ENCODE results near the gene IRF7.

The IRF7 gene

GRCh38 chr11:640021-640706 is 24.4 kb upstream of the IRF7 start:
- DNase-seq, result peak; percentile 33

GRCh38 chr11:639332-639955 is 23.7 kb upstream of the IRF7 start:
- DNase-seq, result no peak

- no peak for DNase-seq
These were observed 23.0 kb upstream of the IRF7 start for GRCh38 chr11:638631-639331.

GRCh38 chr11:637593-638521 is 22.1 kb upstream of the IRF7 start:
- no peak for DNase-seq

- no peak for DNase-seq
These were observed 21.5 kb upstream of the IRF7 start for GRCh38 chr11:637333-637592.

- DNase-seq, result no peak
These were observed 21.0 kb upstream of the IRF7 start, which contains the start of gene DRD4 for GRCh38 chr11:636511-637332. Gene DRD4 (plus strand): TSS chr11:637269. CDS start chr11:637305, 36 bp downstream.

- no peak for DNase-seq
These were observed 20.3 kb upstream of the IRF7 start for GRCh38 chr11:635945-636510.

- DNase-seq, result no peak
These were observed 15.1 kb upstream of the IRF7 start for GRCh38 chr11:630871-631270.

- DNase-seq, result peak; percentile 57
These were observed 13.5 kb upstream of the IRF7 start for GRCh38 chr11:629237-629583.

GRCh38 chr11:628056-628455 is 12.3 kb upstream of the IRF7 start:
- no peak for DNase-seq

- DNase-seq, result no peak
These were observed 11.5 kb upstream of the IRF7 start for GRCh38 chr11:627308-627576.

GRCh38 chr11:626475-627307 is 10.9 kb upstream of the IRF7 start, which contains the start of gene SCT:
Gene SCT (minus strand): TSS chr11:627181. CDS start chr11:627143, 38 bp downstream.
- no peak for DNase-seq

GRCh38 chr11:625636-626268 is 10.0 kb upstream of the IRF7 start:
- DNase-seq, result no peak

GRCh38 chr11:624705-625635 is 9.2 kb upstream of the IRF7 start, which contains the start of gene CDHR5:
Gene CDHR5 (minus strand): TSS chr11:624955. CDS start chr11:624902, 53 bp downstream.
- DNase-seq, result no peak

GRCh38 chr11:623999-624704 is 8.4 kb upstream of the IRF7 start:
- peak; percentile 19 for DNase-seq

- no peak for DNase-seq
These were observed 7.7 kb upstream of the IRF7 start for GRCh38 chr11:623349-623869.

GRCh38 chr11:621838-622237 is 6.1 kb upstream of the IRF7 start:
- DNase-seq, result no peak

Measured in CD4-positive, alpha-beta T cell treated with Interleukin-15 for 1 hour (primary cell).